NCI-H748 (cell line): ENCODE data around the gene C12orf76.
A peak's percentile ranks its signal among the peaks of the same experiment; 100 is the strongest.
"Not testable (repeated sequence)": the region's sequence is repeated elsewhere in the genome, so short reads cannot be mapped to it uniquely, and the experiment has no call there.

Experiments used
- DNase-seq: peaks from one replicate; lab custom pipeline; 2025; ENCODE audit not compliant: unreplicated experiment; lab: John Stamatoyannopoulos, UW

Gene C12orf76

GRCh38 chr12:110023059-110023980 lies 25.0 kb downstream of the C12orf76 start:
- no peak for DNase-seq

- no peak for DNase-seq
Measured at GRCh38 chr12:110020956-110021355, 27.4 kb downstream of the C12orf76 start.

- DNase-seq = no peak
Measured at GRCh38 chr12:110015132-110015531, 33.2 kb downstream of the C12orf76 start.

DNA sequence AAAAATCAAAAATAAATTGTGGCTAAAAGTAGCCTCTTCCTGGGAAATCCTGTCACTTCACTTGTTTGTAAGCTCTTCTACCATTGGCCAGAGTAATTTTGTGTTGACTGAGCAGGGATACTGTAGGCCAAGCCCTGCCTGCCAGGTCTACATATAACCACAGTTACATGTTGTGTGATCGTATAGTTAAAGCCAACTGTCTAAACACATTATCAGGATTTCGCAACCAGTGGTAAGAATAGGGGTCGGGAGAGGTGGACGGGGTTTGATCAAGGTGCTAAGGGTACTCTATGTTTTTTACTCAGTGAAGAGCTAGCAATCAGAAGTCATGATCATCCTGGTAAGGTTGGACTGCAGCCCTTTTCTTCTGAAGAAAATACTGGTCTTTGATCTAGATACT lies 35.7 kb downstream of the C12orf76 start:
- DNase-seq = no peak

DNA sequence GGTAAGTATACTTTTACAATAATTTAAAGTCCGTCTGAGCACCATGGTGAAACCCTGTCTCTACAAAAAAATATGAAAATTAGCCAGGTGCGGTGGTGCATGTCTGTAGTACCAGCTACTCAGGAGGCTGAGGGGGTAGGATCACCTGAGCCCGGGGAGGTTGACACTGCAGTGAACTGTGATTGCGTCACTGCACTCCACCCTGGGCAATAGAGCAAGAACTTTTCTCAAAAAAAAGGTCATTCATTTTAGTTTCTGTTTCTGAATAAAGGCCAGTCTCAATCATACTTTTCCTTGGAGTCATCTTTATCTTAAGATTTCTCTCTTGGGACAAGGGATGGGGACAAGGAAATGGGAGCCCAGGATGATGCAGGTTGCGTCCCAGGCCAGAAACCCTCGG lies 36.2 kb downstream of the C12orf76 start:
- no peak for DNase-seq

DNA sequence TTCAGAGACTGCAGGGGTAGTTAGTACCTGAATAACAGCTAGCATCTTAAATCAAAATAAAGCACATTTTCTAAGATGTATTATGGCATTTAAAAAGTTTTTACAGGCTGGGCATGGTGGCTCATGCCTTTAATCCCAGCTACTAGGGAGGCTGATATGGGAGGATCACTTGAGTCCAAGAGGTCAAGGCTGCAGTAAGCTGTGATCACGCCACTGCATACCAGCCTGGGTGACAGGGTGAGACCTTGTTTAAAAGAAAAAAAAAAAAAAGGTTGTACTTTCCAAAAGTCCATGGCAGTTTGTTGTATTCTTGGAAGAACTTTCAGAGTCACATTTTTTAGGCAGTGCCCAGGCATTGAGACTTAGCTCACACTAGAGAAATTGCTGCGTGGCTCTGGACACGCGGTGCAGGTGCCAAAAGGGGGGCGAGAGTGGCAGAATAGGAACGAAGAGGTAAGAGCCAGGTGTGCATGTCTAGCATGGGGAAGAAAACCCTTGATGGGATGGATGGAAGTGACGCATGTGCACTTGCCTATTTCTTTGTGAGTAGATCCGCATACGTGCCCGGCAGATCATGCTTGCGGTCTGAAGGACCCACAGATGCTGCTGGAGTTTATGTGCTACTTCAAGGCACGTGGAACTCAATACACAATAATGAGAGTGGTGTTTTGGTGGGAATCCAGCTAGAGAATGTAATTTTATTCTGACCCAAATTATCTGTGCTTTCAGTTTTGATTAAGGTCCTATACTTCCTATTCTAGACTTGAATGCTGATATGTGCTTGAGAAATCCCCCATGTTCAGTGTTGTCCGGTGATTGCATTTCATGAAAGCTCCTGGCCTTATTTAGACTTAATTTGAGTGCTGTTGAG lies 37.2 kb downstream of the C12orf76 start:
- DNase-seq = no peak

GRCh38 chr12:110008681-110009398 lies 39.5 kb downstream of the C12orf76 start:
- not testable (repeated sequence) for DNase-seq

DNA sequence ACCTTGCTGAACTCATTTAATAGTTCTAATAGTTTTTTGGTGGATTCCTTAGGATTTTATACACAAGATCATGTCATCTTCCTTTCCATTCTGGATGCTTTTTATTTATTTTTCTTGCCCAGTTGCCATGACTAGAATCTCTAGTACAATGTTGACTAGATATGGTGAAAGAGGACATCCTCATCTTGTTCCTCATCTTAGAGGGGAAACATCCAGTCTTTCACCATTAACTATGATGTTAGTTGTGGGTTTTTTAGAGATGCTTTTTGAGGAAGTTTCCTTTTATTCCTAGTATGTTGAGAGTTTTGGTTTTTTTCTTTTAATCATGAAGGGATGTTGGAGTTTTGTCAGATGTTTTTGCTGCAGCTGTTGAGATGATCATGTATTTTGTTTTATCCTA lies 40.4 kb downstream of the C12orf76 start:
- DNase-seq = no peak

- DNase-seq = no peak
Measured at GRCh38 chr12:110006115-110006514, 42.2 kb downstream of the C12orf76 start.

DNA sequence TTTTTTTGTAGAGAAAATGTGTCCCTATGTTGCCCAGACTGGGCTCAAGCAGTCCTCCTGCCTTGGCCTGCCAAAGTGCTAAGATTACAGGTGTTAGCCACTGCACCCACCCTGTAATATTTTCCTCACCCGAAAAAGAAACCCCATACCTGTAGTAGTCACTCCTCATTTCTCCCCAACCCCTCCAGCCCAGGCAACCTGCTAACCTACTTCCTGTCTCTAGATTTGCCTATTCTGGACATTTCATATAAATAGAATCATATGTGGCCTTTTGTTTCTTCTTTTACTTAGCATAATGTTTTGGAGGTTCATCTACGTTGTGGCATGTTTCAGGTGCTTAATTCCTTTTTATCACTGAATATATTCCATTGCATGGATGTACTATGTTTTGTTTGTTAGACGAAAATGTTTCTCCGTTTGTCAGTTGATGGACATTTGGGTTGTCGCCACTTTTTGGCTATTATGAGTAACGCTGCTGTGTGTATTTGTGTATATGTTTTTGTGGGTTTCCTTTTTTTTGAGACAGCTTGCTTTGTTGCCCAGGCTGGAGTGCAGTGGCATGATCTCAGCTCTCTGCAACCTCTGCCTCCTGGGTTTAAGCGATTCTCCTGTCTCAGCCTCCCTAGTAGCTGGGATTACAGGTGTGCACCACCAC lies 42.9 kb downstream of the C12orf76 start:
- no peak for DNase-seq

DNA sequence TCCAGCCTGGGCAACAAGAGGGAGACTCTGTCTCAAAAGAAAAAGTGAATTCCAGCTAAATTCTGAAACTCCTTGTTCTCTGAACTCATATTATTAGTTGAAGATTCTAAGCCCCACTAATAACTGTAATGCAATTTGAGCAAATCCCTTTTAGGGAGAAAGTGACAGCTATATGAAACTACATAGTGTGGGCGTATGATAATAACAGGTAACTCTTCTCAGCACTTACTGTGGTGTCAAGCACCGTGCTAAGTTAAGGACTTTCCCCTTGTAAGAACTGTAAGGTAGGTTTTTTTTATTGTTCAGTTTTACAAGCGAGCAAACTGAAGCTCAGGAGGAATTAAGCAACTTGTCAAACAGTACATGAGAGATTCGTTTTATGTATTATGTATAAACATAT lies 43.7 kb downstream of the C12orf76 start:
- DNase-seq = no peak

GRCh38 chr12:110002676-110003515 lies 45.4 kb downstream of the C12orf76 start:
- no peak for DNase-seq

GRCh38 chr12:110001596-110001995 lies 46.7 kb downstream of the C12orf76 start:
- no peak for DNase-seq

DNA sequence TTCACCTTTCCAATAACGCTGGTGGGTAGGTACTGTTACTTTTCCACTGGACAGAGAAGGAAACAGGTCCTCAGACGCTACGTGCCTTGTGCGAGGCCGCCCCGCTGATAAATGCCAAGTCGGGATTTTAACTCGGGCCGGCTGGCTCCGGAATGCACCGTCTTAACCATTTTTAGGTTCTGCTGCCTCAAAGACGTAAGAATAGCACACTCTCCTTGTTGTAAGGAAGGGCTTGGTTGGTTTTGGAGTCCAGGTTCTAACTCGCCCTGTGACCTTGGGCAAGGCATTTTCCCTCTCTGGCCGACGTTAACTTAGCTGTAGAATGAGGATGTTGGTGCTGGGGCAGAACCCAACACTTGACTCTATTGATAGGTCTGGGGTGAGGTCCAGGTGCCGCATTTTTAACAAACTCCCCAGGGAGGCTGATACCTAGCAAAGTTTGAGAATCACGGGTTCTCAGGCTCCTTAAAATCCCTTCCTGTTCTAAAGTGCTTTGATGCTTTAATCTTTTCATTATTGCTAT lies 48.3 kb downstream of the C12orf76 start:
- peak; percentile 16 for DNase-seq

DNA sequence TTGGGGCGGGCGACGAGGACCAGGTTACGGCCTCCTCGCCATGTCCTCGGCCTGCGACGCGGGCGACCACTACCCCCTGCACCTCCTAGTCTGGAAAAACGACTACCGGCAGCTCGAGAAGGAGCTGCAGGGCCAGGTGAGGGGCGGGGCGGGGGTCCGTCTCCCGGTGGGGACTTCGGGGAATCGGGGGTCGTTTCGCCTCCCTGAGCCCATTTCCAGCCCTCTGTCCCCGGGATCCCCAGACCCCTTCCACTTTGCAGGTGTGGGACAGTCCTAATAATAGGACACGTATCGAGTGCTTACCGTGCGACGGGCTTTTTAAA lies 48.7 kb downstream of the C12orf76 start:
- no peak for DNase-seq

DNA sequence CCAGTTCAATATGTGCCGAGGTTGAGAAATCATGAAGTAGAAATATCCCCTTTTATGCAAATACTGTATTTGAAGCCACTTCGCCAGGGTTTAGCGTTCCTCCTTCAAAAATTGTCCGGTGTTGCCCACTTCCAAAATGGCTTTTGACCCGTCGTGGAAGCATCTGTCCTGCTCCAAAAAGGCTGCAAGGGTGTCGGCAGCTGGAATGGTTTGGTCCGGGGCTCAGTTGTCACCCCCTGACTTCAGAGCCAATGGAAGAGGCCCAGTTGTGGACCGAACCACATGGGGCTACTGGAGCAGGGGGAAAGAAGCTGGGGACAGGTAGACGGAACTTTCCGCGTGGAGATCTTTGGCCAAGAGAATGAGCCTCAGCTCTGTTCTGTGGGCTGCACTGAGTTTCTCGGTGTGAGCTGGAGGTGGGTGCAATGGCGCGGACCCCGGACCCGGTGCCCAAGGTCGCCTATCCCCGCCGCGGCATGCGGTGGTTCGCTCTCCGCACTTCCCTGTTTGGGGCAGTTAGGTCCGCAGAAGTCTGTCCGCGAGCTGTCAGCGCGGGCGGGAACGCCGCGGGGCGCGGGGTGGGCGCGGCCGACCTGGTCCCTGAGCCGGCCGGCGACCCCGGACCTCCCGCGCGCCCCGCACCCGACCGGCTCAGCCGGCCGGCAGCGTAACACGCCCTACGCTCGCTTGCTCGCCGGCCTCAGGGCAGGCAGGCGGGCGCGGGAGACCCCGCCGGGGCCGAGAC lies 49.2 kb downstream of the C12orf76 start, which contains the start of gene ANKRD13A:
Gene ANKRD13A, plus strand, starts transcription at position 527 of the 745 bp plus-strand sequence. CDS start 259 bp downstream, outside the sequence.
- peak; percentile 91 for DNase-seq

DNA sequence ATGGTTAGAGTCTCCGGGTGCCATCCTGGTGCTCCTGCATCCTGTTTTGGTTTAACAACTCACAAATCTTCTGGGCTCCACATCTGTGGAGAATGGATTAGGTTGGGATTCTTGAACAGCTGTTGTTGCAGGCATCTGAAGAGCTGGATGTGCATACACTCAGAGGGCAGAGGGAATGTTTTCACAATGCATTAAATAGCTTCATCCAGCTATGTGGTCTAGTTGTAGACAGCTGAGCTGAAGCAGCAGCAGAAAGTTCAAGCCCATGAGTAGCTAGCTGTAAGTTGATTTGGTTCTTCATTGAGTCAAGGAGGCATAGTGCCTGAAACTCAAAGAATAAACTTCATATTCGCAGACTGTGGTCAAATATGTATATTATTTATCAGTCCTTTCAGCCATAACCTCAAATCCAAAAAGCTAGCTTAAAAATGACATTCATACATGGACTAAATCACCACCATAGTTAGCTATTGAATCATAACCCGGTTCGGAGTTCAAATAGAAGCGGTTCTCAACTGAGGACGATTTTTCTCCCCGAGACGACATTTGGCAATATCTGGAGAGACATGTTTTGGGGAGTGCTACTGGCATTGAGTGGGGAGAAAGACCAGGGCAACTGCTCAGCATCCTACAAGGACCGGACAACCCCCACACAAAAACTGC lies 50.0 kb downstream of the C12orf76 start:
- peak; percentile 15 for DNase-seq

DNA sequence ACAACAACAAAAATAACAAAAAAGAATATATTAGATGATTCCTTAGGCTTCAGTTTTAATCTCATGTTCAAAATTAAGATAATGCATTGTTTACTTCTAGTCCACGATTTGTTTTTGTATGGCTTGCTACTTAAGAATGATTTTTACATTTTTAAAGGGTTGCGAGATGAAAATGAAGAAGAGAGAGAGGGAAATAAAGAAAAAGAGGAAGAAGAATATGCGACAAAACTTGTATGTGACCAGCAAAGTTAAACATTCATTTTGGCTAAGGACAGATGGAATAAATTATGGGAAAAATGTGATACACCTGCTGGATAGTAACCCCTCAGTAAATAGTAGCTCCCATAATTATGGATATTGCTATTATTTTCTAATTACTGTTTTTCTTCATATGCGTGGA lies 50.9 kb downstream of the C12orf76 start:
- DNase-seq = no peak
